Measurements from ENCODE around the gene VRK1.

- TF ChIP-seq CTCF (IDR thresholded peaks at IDR 0.05) (no peak), EZH2 (IDR thresholded peaks at IDR 0.05; ENCODE audit: borderline replicate concordance, insufficient read depth, low read depth, low read length, poor library complexity, severe bottlenecking) (no peak)
Measured at GRCh38 chr14:96808619-96809406, 11.6 kb downstream of the VRK1 start.
